Measurements from ENCODE around the gene RIOK1. TPM values are rescaled to one million over a fixed set of nuclear protein-coding genes. Genes with fewer than 3 reads are reported as not detected.

The RIOK1 gene
- total and polyA plus RNA-seq, 2 of the 8 experiments (the other 6 are each of a cell fraction or from before 2014, with no cell fraction given) = 11.8 to 26.9 TPM

DNA sequence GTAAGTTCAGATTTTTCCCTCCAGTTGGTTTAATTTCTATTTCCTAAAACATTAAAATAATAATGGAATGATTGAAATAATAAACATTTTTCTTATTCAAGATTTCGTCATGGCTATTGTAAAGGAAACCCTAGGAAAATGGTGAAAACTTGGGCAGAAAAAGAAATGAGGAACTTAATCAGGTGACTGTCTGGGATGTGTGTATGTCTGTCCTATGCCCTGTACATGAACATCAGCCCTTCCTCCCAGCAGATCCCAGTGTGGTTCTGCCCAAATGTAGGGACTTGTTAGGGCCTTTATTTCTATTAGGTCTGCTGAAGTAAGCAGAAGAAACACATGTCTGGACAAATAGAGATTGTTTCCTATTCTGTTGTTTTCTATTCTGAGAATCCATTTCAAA lies 13.1 kb downstream of the RIOK1 start:
- no peak overlapping the region for H2BK12ac ChIP-seq (ENCODE audit: low read depth, low read length)
- H4K5ac ChIP-seq (ENCODE audit: insufficient read length, low read depth, low read length) = no peak overlapping the region
- no peaks in the 10 kb centered on the region; the same call in 1 of the 2 replicates for H3K23me2 ChIP-seq (ENCODE audit: low read depth, low read length)
- H3K4me2 ChIP-seq (ENCODE audit: insufficient read depth in 1 of 2, low read depth in 2 of 2, low read length in 2 of 2) = no peak overlapping the region
- no peak overlapping the region for H4K91ac ChIP-seq (replicated peaks; ENCODE audit: insufficient read length, low read length)
- H3K4me1 ChIP-seq (replicated peaks in 1 of 4; ENCODE audit: control insufficient read depth in 3 of 4, insufficient read depth in 4 of 4, low read length in 3 of 4) = no peaks in the 10 kb centered on the region
- H2BK15ac ChIP-seq (ENCODE audit: low read length) = no peak overlapping the region
- no peaks in the 10 kb centered on the region for H4K20me1 ChIP-seq (replicated peaks in 1 of 2; ENCODE audit: control insufficient read depth in 1 of 2, insufficient read depth in 2 of 2, low read length in 2 of 2)
- WGBS, 2 experiments (ENCODE audit: extremely low coverage in 1 of 2, insufficient coverage in 1 of 2, insufficient read length in 1 of 2, insufficient replicate concordance in 2 of 2, low coverage in 1 of 2, low lambda C conversion rate in 2 of 2, missing lambda C conversion rate in 1 of 2) = 94% methylated on average over 1 of the region's 1 CpG; no CpG with 5 or more reads in 1 of the 2 experiments
- no peak overlapping the region for H2BK120ac ChIP-seq (replicated peaks; ENCODE audit: low read depth, low read length)
- no peaks in the 10 kb centered on the region for H3K27me3 ChIP-seq (replicated peaks in 1 of 4; ENCODE audit: control insufficient read depth in 3 of 4, extremely low read depth in 1 of 4, insufficient read depth in 3 of 4, low read length in 3 of 4)
- H3K4me3 ChIP-seq (ENCODE audit: extremely low read depth in 1 of 4, insufficient read depth in 2 of 4, low read depth in 3 of 4, low read length in 4 of 4) = no peak overlapping the region
- no peak overlapping the region for H3K14ac ChIP-seq (ENCODE audit: insufficient read length)
- no peak overlapping the region for H2AFZ ChIP-seq (ENCODE audit: low read length)
- FAIRE-seq = no peak
- ChIA-PET CTCF (ENCODE audit: partially characterized antibody) (no interaction called here), POLR2A (ENCODE audit: partially characterized antibody) (no interaction called here)
- H3K18ac ChIP-seq (ENCODE audit: extremely low read depth, low read length) = no peak overlapping the region
- H2BK20ac ChIP-seq (ENCODE audit: low read length) = no peak overlapping the region
- no peaks in the 10 kb centered on the region for H3K79me2 ChIP-seq (ENCODE audit: control insufficient read depth in 1 of 2, insufficient read depth in 2 of 2, low read length in 2 of 2)
- H3K56ac ChIP-seq (replicated peaks; ENCODE audit: insufficient read length, low read depth, low read length) = no peak overlapping the region
- H3K27ac ChIP-seq (ENCODE audit: low read depth, low read length) = no peak overlapping the region
- no peak overlapping the region for H3K23ac ChIP-seq (ENCODE audit: insufficient read length)
- H3K79me1 ChIP-seq (ENCODE audit: low read depth, low read length) = no peaks in the 10 kb centered on the region
- no peak overlapping the region for H3K9ac ChIP-seq (replicated peaks in 1 of 4; ENCODE audit: extremely low read depth in 1 of 4, low read depth in 3 of 4, low read length in 3 of 4)
- no peaks in the 10 kb centered on the region for H3K9me3 ChIP-seq (ENCODE audit: insufficient read depth in 2 of 2, low read depth in 1 of 2, low read length in 1 of 2)
- H3K36me3 ChIP-seq (ENCODE audit: control insufficient read depth in 2 of 4, insufficient read depth in 4 of 4, low read length in 3 of 4) = peaks cover 8 to 69% (median 45%) of the 10 kb centered on the region in 4 experiments
- TF ChIP-seq RBBP5 (IDR thresholded peaks at IDR 0.05; ENCODE audit: borderline replicate concordance, low read depth, low read length) (no peak), CBX5 (IDR thresholded peaks at IDR 0.05; ENCODE audit: low read depth, low read length) (no peak)
- TF ChIP-seq, protein P1, sequence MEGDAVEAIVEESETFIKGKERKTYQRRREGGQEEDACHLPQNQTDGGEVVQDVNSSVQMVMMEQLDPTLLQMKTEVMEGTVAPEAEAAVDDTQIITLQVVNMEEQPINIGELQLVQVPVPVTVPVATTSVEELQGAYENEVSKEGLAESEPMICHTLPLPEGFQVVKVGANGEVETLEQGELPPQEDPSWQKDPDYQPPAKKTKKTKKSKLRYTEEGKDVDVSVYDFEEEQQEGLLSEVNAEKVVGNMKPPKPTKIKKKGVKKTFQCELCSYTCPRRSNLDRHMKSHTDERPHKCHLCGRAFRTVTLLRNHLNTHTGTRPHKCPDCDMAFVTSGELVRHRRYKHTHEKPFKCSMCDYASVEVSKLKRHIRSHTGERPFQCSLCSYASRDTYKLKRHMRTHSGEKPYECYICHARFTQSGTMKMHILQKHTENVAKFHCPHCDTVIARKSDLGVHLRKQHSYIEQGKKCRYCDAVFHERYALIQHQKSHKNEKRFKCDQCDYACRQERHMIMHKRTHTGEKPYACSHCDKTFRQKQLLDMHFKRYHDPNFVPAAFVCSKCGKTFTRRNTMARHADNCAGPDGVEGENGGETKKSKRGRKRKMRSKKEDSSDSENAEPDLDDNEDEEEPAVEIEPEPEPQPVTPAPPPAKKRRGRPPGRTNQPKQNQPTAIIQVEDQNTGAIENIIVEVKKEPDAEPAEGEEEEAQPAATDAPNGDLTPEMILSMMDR (IDR thresholded peaks at IDR 0.05; ENCODE audit: control extremely low read depth in 1 of 3, insufficient read depth in 1 of 3, low read depth in 1 of 3, low read length in 3 of 3) = no peak
- H2AK5ac ChIP-seq (ENCODE audit: low read depth, low read length) = no peak overlapping the region
- H2BK5ac ChIP-seq (ENCODE audit: low read depth, low read length) = no peak overlapping the region
- no peak overlapping the region for H3K4ac ChIP-seq (replicated peaks; ENCODE audit: insufficient read length, low read depth, low read length)
- no peak for DNase-seq (ENCODE audit: low read depth in 1 of 2, low spot score in 2 of 2)
- no peak overlapping the region for H4K8ac ChIP-seq (ENCODE audit: extremely low read depth, insufficient read depth, low read length)

Data from H1 (cell line).